ENCODE results near the gene IKZF1.

The IKZF1 gene

DNA sequence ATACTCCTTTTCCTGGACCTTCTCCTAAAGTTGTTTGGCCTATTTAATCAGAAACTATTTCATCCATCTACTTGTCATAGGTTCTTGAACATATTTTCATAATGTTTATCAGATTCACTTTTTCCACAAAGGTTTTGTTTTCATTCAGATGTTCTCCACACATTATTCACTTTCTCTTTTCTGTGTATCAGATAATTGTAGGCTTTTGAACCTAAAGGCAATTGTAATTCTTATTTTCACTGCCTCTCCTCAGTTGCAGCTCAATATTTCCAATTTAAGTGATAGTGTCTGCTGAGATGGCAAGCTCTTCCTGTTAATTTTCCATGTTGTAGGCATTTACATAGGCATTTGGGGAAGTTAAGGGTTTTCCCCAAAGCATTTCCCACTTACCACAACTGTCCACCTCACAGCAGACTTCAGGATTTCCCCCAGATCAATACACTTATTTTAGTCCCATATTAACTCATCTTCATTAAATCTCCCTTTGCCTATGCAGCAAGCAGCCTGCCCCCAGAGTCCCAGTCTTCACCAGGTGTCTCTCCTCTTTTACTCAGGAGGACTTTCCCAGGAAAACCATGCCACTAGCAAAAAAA, 12.3 kb upstream of the IKZF1 start:
- no peaks in the 10 kb centered on the region for H3K36me3 ChIP-seq (ENCODE audit: control insufficient read depth, insufficient read depth, low read length)
- no peak overlapping the region for H3K27ac ChIP-seq (ENCODE audit: low read depth, low read length)
- no peak overlapping the region for H3K9ac ChIP-seq (ENCODE audit: low read length)
- no peaks in the 10 kb centered on the region for H3K27me3 ChIP-seq (ENCODE audit: control insufficient read depth, insufficient read depth, low read length)
- H3K4me3 ChIP-seq (ENCODE audit: low read length), result no peak overlapping the region
- no peaks in the 10 kb centered on the region for H3K4me1 ChIP-seq (ENCODE audit: control insufficient read depth, insufficient read depth, low read length)

GRCh38 chr7:50292763-50293162, 11.8 kb upstream of the IKZF1 start:
- Histone ChIP-seq H3K36me3 (ENCODE audit: control insufficient read depth, insufficient read depth, low read length) (no peaks in the 10 kb centered on the region), H3K27me3 (ENCODE audit: control insufficient read depth, insufficient read depth, low read length) (no peaks in the 10 kb centered on the region), H3K4me3 (ENCODE audit: low read length) (no peak overlapping the region), H3K9ac (ENCODE audit: low read length) (no peak overlapping the region), H3K4me1 (ENCODE audit: control insufficient read depth, insufficient read depth, low read length) (no peaks in the 10 kb centered on the region), H3K27ac (ENCODE audit: low read depth, low read length) (no peak overlapping the region)

DNA sequence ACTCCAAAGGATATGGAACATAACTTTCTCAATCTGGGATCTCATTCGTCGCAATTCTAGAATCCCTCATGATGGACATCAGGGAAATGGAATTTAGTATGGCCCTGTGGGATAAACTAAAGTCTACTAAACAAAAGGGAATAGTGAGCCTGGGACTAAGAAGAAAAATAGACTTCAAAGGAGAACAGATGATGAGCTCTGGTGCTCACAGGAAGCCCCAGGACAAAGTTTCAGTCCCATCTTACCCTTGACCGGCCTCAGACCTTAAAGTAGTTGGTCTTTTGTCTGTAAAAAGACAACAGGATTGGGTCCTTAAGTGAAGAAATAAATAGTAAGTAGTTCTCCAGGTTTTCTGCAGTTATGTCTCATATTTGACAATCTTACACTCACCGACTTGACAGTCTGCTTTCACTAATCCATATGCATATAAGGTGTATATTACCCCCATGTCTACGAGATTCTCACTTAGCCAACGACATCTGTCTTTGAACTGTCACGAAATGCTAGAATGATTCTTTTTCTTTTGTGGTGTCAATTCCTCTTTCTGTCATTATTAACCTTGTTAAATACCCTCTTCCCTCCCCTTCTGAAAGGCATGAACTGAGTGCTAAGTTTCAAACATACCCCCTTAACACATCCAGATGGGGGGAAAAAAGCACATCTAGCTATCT, 10.9 kb upstream of the IKZF1 start:
- no peaks in the 10 kb centered on the region for H3K27me3 ChIP-seq (ENCODE audit: control insufficient read depth, insufficient read depth, low read length)
- no peaks in the 10 kb centered on the region for H3K4me1 ChIP-seq (ENCODE audit: control insufficient read depth, insufficient read depth, low read length)

GRCh38 chr7:50295133-50295532, 9.4 kb upstream of the IKZF1 start:
- Histone ChIP-seq H3K27me3 (ENCODE audit: control insufficient read depth, insufficient read depth, low read length) (no peaks in the 10 kb centered on the region), H3K36me3 (ENCODE audit: control insufficient read depth, insufficient read depth, low read length) (no peaks in the 10 kb centered on the region), H3K9ac (ENCODE audit: low read length) (no peak overlapping the region), H3K4me3 (ENCODE audit: low read length) (no peak overlapping the region), H3K4me1 (ENCODE audit: control insufficient read depth, insufficient read depth, low read length) (no peaks in the 10 kb centered on the region), H3K27ac (ENCODE audit: low read depth, low read length) (no peak overlapping the region)

More for the DNA sequence above, 10.9 kb upstream of the IKZF1 start:
- H3K36me3 ChIP-seq (ENCODE audit: control insufficient read depth, insufficient read depth, low read length), result no peaks in the 10 kb centered on the region
- H3K9ac ChIP-seq (ENCODE audit: low read length), result no peak overlapping the region
- no peak overlapping the region for H3K27ac ChIP-seq (ENCODE audit: low read depth, low read length)
- H3K4me3 ChIP-seq (ENCODE audit: low read length), result no peak overlapping the region

DNA sequence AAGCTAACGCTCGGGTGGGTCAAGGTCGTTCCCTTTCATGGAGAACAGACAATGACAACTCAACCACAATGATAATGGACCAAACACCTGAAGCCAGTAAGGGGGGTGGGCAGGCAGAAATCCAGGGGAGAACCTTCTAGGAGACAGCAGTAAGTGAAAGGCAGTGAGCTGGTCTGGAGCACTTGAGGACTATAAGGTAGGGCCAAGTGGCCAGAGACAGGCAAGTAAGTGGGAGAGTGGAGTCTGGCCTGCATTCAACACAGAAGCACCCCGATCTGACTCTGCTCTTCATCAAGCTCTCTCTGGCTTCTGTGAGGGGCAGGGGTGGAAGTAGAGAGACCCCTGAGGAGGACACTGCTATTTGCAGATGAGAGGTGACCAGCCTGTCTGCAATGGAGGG, 7.7 kb upstream of the IKZF1 start:
- H3K4me3 ChIP-seq (ENCODE audit: low read length), result no peak overlapping the region

DNA sequence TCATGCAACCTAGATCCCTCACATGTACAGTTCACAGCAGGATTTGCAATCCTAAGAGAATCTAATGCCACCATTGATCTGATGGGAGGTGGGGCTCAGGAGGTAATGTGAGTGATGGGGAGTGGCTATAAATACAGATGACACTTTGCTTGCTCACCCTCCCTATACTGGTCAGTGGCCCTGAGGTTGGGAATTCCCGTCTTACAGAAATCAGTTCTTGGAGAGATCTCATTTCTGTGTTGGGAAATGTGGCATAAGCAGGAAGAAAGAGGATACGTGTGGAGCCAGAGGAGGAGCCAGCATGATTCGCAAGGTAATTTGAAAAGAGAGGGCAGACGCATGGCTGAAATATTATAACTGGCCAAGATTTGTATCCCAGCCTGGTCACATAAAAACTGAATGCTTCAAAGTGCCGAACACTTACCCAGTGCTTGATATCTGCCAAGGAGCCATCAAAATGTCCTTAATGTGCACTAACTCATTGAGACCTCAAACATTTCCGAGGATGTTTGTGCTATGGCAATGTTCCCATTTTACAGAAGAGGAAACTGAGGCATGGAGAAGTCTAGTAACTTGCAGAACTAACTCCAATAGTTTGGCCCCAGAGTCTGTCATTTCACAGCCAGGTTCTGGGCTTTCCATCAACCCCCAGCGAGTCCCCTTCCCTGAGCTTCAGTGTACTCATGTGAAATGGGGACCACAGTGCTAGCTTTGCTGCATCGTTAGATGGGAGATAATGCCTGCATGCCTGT, 5.5 kb upstream of the IKZF1 start:
- no peaks in the 10 kb centered on the region for H3K36me3 ChIP-seq (ENCODE audit: control insufficient read depth, insufficient read depth, low read length)
- no peaks in the 10 kb centered on the region for H3K4me1 ChIP-seq (ENCODE audit: control insufficient read depth, insufficient read depth, low read length)
- peaks cover 8% of the 10 kb centered on the region for H3K27me3 ChIP-seq (ENCODE audit: control insufficient read depth, insufficient read depth, low read length)
- H3K9ac ChIP-seq (ENCODE audit: low read length), result no peak overlapping the region
- H3K27ac ChIP-seq (ENCODE audit: low read depth, low read length), result no peak overlapping the region
- H3K4me3 ChIP-seq (ENCODE audit: low read length), result no peak overlapping the region

More for the DNA sequence above, 7.7 kb upstream of the IKZF1 start:
- Histone ChIP-seq H3K9ac (ENCODE audit: low read length) (no peak overlapping the region), H3K27me3 (ENCODE audit: control insufficient read depth, insufficient read depth, low read length) (no peaks in the 10 kb centered on the region), H3K27ac (ENCODE audit: low read depth, low read length) (no peak overlapping the region), H3K4me1 (ENCODE audit: control insufficient read depth, insufficient read depth, low read length) (no peaks in the 10 kb centered on the region), H3K36me3 (ENCODE audit: control insufficient read depth, insufficient read depth, low read length) (no peaks in the 10 kb centered on the region)

DNA sequence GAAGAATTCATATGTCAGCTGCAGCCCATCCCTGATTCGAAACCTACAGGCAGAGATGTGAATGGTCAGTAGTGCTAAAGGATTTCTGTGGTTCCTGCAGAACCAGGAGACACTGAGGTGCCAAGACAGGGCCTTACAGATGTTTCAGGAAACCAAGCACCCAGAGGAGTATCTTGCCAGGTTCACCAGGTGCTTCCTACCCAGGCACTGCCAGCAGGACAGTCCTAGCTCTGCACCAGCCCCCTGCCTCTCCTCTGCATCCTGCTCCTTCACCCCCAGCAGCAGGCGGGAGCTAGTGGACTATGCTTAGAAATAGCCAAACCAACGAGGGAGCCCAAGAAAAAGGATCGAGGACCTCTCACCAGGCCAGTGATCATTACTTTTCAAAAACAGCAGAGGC, 4.2 kb upstream of the IKZF1 start:
- peaks cover 8% of the 10 kb centered on the region for H3K27me3 ChIP-seq (ENCODE audit: control insufficient read depth, insufficient read depth, low read length)
- no peak overlapping the region for H3K9ac ChIP-seq (ENCODE audit: low read length)
- no peaks in the 10 kb centered on the region for H3K4me1 ChIP-seq (ENCODE audit: control insufficient read depth, insufficient read depth, low read length)
- H3K27ac ChIP-seq (ENCODE audit: low read depth, low read length), result no peak overlapping the region
- no peak overlapping the region for H3K4me3 ChIP-seq (ENCODE audit: low read length)
- no peaks in the 10 kb centered on the region for H3K36me3 ChIP-seq (ENCODE audit: control insufficient read depth, insufficient read depth, low read length)

GRCh38 chr7:50302486-50303334, 1.8 kb upstream of the IKZF1 start:
- Histone ChIP-seq H3K4me3 (ENCODE audit: low read length) (no peak overlapping the region), H3K9ac (ENCODE audit: low read length) (no peak overlapping the region), H3K27ac (ENCODE audit: low read depth, low read length) (no peak overlapping the region), H3K36me3 (ENCODE audit: control insufficient read depth, insufficient read depth, low read length) (no peaks in the 10 kb centered on the region), H3K27me3 (ENCODE audit: control insufficient read depth, insufficient read depth, low read length) (peaks cover 8% of the 10 kb centered on the region), H3K4me1 (ENCODE audit: control insufficient read depth, insufficient read depth, low read length) (no peaks in the 10 kb centered on the region)

DNA sequence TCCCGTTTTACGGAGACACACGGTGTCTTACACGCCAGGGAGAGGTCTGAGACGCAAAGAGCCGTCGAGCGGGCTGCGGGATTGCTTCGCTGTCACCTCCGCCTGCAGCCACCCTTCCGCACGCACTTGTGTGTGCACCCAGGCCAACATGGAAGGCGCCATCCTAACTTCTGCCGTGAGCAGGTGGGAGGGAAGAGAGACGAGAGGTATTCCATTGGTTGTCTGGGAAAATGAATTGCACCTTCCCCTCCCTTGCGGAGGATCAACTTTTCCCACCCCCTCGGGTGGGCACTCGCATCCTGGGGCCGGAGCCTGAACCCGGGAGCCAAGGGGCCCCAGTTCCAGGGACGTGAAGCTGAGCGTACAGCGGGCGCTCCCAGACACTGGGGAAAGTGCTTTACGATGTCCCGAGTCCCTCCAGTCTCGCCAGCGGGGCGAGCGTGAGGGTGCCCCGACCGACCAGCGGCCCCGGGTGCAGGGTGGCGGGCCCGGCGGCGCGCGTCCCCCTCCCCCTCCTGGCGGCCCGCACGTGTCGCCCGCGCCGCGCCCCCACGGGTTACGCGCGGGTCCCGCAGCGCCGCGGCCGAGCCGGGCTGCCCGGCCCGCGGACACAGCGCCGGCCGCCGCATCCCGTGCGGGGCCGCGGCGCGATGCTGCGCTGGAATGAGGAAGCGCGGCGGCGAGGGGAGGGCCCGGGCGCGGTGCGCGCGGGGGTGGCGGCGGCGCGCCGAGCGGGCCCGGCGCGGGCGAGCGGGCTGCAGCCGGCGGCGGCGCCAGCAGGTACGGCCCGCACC, 984 bp upstream of the IKZF1 start:
- Histone ChIP-seq H3K36me3 (ENCODE audit: control insufficient read depth, insufficient read depth, low read length) (no peaks in the 10 kb centered on the region), H3K9ac (ENCODE audit: low read length) (no peak overlapping the region), H3K27ac (ENCODE audit: low read depth, low read length) (no peak overlapping the region), H3K27me3 (ENCODE audit: control insufficient read depth, insufficient read depth, low read length) (peaks cover 8% of the 10 kb centered on the region), H3K4me1 (ENCODE audit: control insufficient read depth, insufficient read depth, low read length) (no peaks in the 10 kb centered on the region), H3K4me3 (ENCODE audit: low read length) (peak overlapping the region; percentile 17)

DNA sequence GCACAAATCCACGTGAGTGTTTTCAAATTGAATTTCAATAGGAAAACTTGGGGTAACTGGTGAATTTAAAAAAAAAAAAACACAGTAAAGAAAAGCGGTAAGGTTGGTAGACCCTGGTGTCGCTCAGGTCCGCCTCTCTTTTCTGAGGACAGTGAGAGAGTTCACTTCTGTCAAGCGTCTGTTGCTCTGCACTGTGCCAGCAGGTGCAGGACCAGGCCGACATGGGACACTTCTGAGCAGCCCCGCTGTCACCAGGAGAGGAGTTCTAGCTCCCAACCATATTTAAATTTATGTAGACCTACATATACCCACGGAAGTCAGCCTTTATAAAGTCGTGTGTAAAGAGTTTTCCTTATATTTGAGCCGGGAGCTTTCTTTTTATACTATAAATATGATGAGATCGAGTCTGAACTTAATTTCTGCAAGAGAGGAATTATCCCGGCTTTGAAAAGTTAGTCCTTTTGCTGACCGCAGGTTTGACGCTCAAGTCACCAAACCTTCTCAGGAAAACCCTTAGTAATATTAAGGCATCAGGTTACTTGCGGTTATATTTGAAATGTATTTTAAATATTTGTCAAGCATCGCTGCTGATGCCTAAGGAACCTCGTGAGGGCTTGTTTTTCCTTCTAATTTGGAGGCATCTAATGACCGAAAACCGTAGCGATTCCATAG, 531 bp downstream of the IKZF1 start:
- Histone ChIP-seq H3K4me1 (ENCODE audit: control insufficient read depth, insufficient read depth, low read length) (no peaks in the 10 kb centered on the region), H3K27me3 (ENCODE audit: control insufficient read depth, insufficient read depth, low read length) (peaks cover 8% of the 10 kb centered on the region), H3K36me3 (ENCODE audit: control insufficient read depth, insufficient read depth, low read length) (no peaks in the 10 kb centered on the region), H3K9ac (ENCODE audit: low read length) (no peak overlapping the region), H3K27ac (ENCODE audit: low read depth, low read length) (no peak overlapping the region), H3K4me3 (ENCODE audit: low read length) (peak overlapping the region; percentile 54)

Data from rectal smooth muscle tissue (tissue), 1 donor.